H1 (cell line): ENCODE results near the gene TLE1. TPM values are rescaled to one million over a fixed set of nuclear protein-coding genes. Genes with fewer than 3 reads are reported as not detected.

Experiments used
- CTCF ChIA-PET: fragments of 300-600 bp; sonication (Branson Sonifier 250); formaldehyde crosslinking; loops from one replicate; lab custom pipeline; 2021; ENCODE audit not compliant: partially characterized antibody; lab: Charles Lee
- POLR2A ChIA-PET: fragments of 300-600 bp; sonication (Branson Sonifier 250); formaldehyde crosslinking; loops from one replicate; lab custom pipeline; 2021; ENCODE audit warnings: inconsistent platforms; ENCODE audit not compliant: partially characterized antibody; lab: Charles Lee
- DNase-seq, 2 experiments: peaks; one replicate each; pipeline versions ENCODE4 v3.0.0 to v3.0.0-alpha.2; 2010 to 2022; ENCODE audit warnings: low spot score in 2 of 2, low read depth in 1 of 2, mixed read lengths in 1 of 2
- FAIRE-seq: peaks from 2 replicates; lab custom pipeline; 2011; peaks lifted over from hg19 to GRCh38; lab: Jason Lieb, UNC
- H2AFZ ChIP-seq: 2 replicates; pipeline ENCODE4 v1.8.1; 2012; ENCODE audit warnings: low read length, inconsistent platforms
- H2AK5ac ChIP-seq: 2 replicates; pipeline ENCODE4 v1.6.1; 2013; ENCODE audit warnings: low read depth, low read length
- H2BK120ac ChIP-seq: replicated peaks from 2 replicates; pipeline ENCODE3; 2013; ENCODE audit warnings: low read depth, low read length, inconsistent platforms
- H2BK12ac ChIP-seq: 2 replicates; pipeline ENCODE4 v1.6.1; 2013; ENCODE audit warnings: low read depth, low read length
- H2BK15ac ChIP-seq: 2 replicates; pipeline ENCODE4 v1.6.1; 2013; ENCODE audit warnings: low read length
- H2BK20ac ChIP-seq: 2 replicates; pipeline ENCODE4 v1.6.1; 2013; ENCODE audit warnings: low read length
- H2BK5ac ChIP-seq: 2 replicates; pipeline ENCODE4 v1.6.1; 2013; ENCODE audit warnings: low read depth, low read length
- H3K14ac ChIP-seq: 2 replicates; pipeline ENCODE4 v1.6.1; 2013; ENCODE audit warnings: inconsistent platforms; ENCODE audit not compliant: insufficient read length
- H3K18ac ChIP-seq: 2 replicates; pipeline ENCODE4 v1.6.1; 2013; ENCODE audit warnings: low read length; ENCODE audit errors: extremely low read depth
- H3K23ac ChIP-seq: 2 replicates; pipeline ENCODE4 v1.6.1; 2013; ENCODE audit warnings: inconsistent platforms; ENCODE audit not compliant: insufficient read length
- H3K23me2 ChIP-seq: 2 replicates; pipeline ENCODE4 v1.6.1; 2013; ENCODE audit warnings: low read depth, low read length
- H3K27ac ChIP-seq: 2 replicates; pipeline ENCODE4 v1.6.1; 2011; ENCODE audit warnings: low read depth, low read length, inconsistent platforms
- H3K27me3 ChIP-seq, 4 experiments: replicated peaks in 1 of 4; 1 replicate in 1 of 4; 2 replicates in 3 of 4; pipeline versions ENCODE4 v1.6.1 to v1.8.1; 2011 to 2013; ENCODE audit warnings: low read length in 3 of 4, mild to moderate bottlenecking in 3 of 4, inconsistent platforms in 2 of 4, mixed read lengths in 2 of 4, moderate library complexity in 1 of 4; ENCODE audit not compliant: control insufficient read depth in 3 of 4, insufficient read depth in 3 of 4; ENCODE audit errors: extremely low read depth in 1 of 4
- H3K36me3 ChIP-seq, 4 experiments: 2 replicates each; pipeline versions ENCODE4 v1.6.1 to v1.8.1; 2011 to 2013; ENCODE audit warnings: mild to moderate bottlenecking in 4 of 4, low read length in 3 of 4, moderate library complexity in 2 of 4, control low read depth in 1 of 4, inconsistent platforms in 1 of 4; ENCODE audit not compliant: insufficient read depth in 4 of 4, control insufficient read depth in 2 of 4
- H3K4ac ChIP-seq: replicated peaks from 2 replicates; pipeline ENCODE3; 2013; ENCODE audit warnings: low read length, low read depth, mixed read lengths, inconsistent platforms; ENCODE audit not compliant: insufficient read length
- H3K4me1 ChIP-seq, 4 experiments: replicated peaks in 1 of 4; 1 replicate in 1 of 4; 2 replicates in 3 of 4; pipeline versions ENCODE4 v1.6.1 to v1.8.1; 2011 to 2013; ENCODE audit warnings: low read length in 3 of 4, inconsistent platforms in 2 of 4, mixed read lengths in 1 of 4; ENCODE audit not compliant: insufficient read depth in 4 of 4, control insufficient read depth in 3 of 4
- H3K4me2 ChIP-seq, 2 experiments: 2 replicates each; pipeline versions ENCODE4 v1.6.1 to v1.8.1; 2011 to 2013; ENCODE audit warnings: low read depth in 2 of 2, low read length in 2 of 2, control low read depth in 1 of 2, inconsistent platforms in 1 of 2, mild to moderate bottlenecking in 1 of 2; ENCODE audit not compliant: insufficient read depth in 1 of 2
- H3K4me3 ChIP-seq, 4 experiments: fragments of 200-600, 300-600 bp in 1 of 4; sonication (generic), shearing (Covaris generic), sonication (Bioruptor Twin) in 1 of 4; 2 replicates each; pipeline versions ENCODE4 v1.5.1 to v1.8.1; 2011 to 2016; ENCODE audit warnings: low read length in 4 of 4, low read depth in 3 of 4, control low read depth in 2 of 4, inconsistent platforms in 2 of 4, mild to moderate bottlenecking in 2 of 4, mixed read lengths in 1 of 4, moderate library complexity in 1 of 4; ENCODE audit not compliant: insufficient read depth in 2 of 4; ENCODE audit errors: extremely low read depth in 1 of 4
- H3K56ac ChIP-seq: replicated peaks from 2 replicates; pipeline ENCODE3; 2013; ENCODE audit warnings: low read depth, mild to moderate bottlenecking, mixed read lengths, low read length, inconsistent platforms; ENCODE audit not compliant: insufficient read length
- H3K79me1 ChIP-seq: 2 replicates; pipeline ENCODE4 v1.6.1; 2013; ENCODE audit warnings: low read depth, low read length, control low read depth
- H3K79me2 ChIP-seq, 2 experiments: 2 replicates each; pipeline versions ENCODE4 v1.6.1 to v1.8.1; 2012 to 2013; ENCODE audit warnings: low read length in 2 of 2, mild to moderate bottlenecking in 2 of 2, inconsistent platforms in 1 of 2; ENCODE audit not compliant: insufficient read depth in 2 of 2, control insufficient read depth in 1 of 2
- H3K9ac ChIP-seq, 4 experiments: replicated peaks in 1 of 4; 1 replicate in 1 of 4; 2 replicates in 3 of 4; pipeline versions ENCODE4 v1.6.1 to v1.8.1; 2011 to 2013; ENCODE audit warnings: low read depth in 3 of 4, low read length in 3 of 4, control low read depth in 2 of 4, mild to moderate bottlenecking in 2 of 4, moderate library complexity in 2 of 4, inconsistent platforms in 1 of 4; ENCODE audit errors: extremely low read depth in 1 of 4
- H3K9me3 ChIP-seq, 2 experiments: 2 replicates each; pipeline versions ENCODE4 v1.6.1 to v1.8.1; 2012 to 2013; ENCODE audit warnings: mild to moderate bottlenecking in 2 of 2, moderate library complexity in 2 of 2, control low read depth in 1 of 2, inconsistent platforms in 1 of 2, low read depth in 1 of 2, low read length in 1 of 2, mixed read lengths in 1 of 2; ENCODE audit not compliant: insufficient read depth in 2 of 2
- H4K20me1 ChIP-seq, 2 experiments: replicated peaks in 1 of 2; 2 replicates each; pipeline versions ENCODE3 to v1.8.1; 2011 to 2013; ENCODE audit warnings: inconsistent platforms in 2 of 2, low read length in 2 of 2, mild to moderate bottlenecking in 1 of 2; ENCODE audit not compliant: insufficient read depth in 2 of 2, control insufficient read depth in 1 of 2
- H4K5ac ChIP-seq: 2 replicates; pipeline ENCODE4 v1.6.1; 2013; ENCODE audit warnings: low read length, low read depth, mixed read lengths, inconsistent platforms; ENCODE audit not compliant: insufficient read length
- H4K8ac ChIP-seq: 2 replicates; pipeline ENCODE4 v1.8.0; 2013; ENCODE audit warnings: mild to moderate bottlenecking, moderate library complexity, low read length, inconsistent platforms; ENCODE audit not compliant: insufficient read depth; ENCODE audit errors: extremely low read depth
- H4K91ac ChIP-seq: replicated peaks from 2 replicates; pipeline ENCODE3; 2013; ENCODE audit warnings: low read length, mixed read lengths, inconsistent platforms; ENCODE audit not compliant: insufficient read length
- ASH2L ChIP-seq: fragments of 200-600, 300-600 bp; sonication (generic); IDR thresholded peaks from one replicate; pipeline ENCODE4 v1.7.1; 2017; ENCODE audit warnings: low read length
- BACH1 ChIP-seq: IDR thresholded peaks from 2 replicates; pipeline ENCODE4 v1.6.1; 2012; ENCODE audit warnings: low read length, improper control_type of control experiment
- CTBP2 ChIP-seq: IDR thresholded peaks from 2 replicates; pipeline ENCODE4 v1.7.0; 2011; ENCODE audit warnings: borderline replicate concordance, mild to moderate bottlenecking, moderate library complexity, mixed read lengths, low read length; ENCODE audit not compliant: insufficient read depth, insufficient read length
- EGR1 ChIP-seq: IDR thresholded peaks from 2 replicates; pipeline ENCODE4 v1.6.1; 2011; ENCODE audit warnings: low read depth, low read length, borderline replicate concordance
- GABPA ChIP-seq: IDR thresholded peaks from 2 replicates; pipeline ENCODE4 v1.6.1; 2011; ENCODE audit warnings: mild to moderate bottlenecking, low read length, moderate library complexity, borderline replicate concordance; ENCODE audit not compliant: insufficient read depth
- POLR2AphosphoS5 ChIP-seq: IDR thresholded peaks from 2 replicates; pipeline ENCODE4 v1.6.1; 2011; ENCODE audit warnings: low read depth, low read length
- SIRT6 ChIP-seq: IDR thresholded peaks from one replicate; pipeline ENCODE4 v1.7.1; 2012; ENCODE audit warnings: low read length, inconsistent platforms
- USF2 ChIP-seq: IDR thresholded peaks from 2 replicates; pipeline ENCODE4 v1.6.1; 2011; ENCODE audit warnings: low read length, improper control_type of control experiment
- WGBS, 2 experiments: shearing (Covaris generic) in 1 of 2; methylation state at CpG; one replicate each; pipeline versions ENCODE4 v1.1.6 to v1.1.7; 2013 to 2015; ENCODE audit warnings: low lambda C conversion rate in 2 of 2, mixed read lengths in 2 of 2, inconsistent platforms in 1 of 2, low coverage in 1 of 2, missing lambda C conversion rate in 1 of 2; ENCODE audit not compliant: insufficient replicate concordance in 2 of 2, insufficient coverage in 1 of 2, insufficient read length in 1 of 2; ENCODE audit errors: extremely low coverage in 1 of 2, missing lambda C conversion rate in 1 of 2; 5-methylcytosine and 5-hydroxymethylcytosine counted together
- polyA plus RNA-seq, 7 experiments: library from polyadenylated mRNA; depleted of rRNA in 3 of 7; stranded (reverse) in 5 of 7; unstranded in 2 of 7; fragments of >200 nt in 5 of 7; fragments of 200-250 nt in 2 of 7; gene quantifications; 1 replicate in 5 of 7; 2 replicates in 1 of 7; 4 replicates in 1 of 7; pipeline versions ENCODE4 v1.2.1 to v1.2.3, GENCODE V29; 2011 to 2013; ENCODE audit warnings: missing spikeins in 2 of 7, mixed read lengths in 2 of 7
- total RNA-seq: library from RNA; stranded (reverse); fragmentation: NEBNext Ultra II Directional; extraction: Animal tissue kit (Norgen Biotek cat#: 25700); gene quantifications from 2 replicates; pipeline ENCODE4 v1.2.1, GENCODE V29; 2021

TLE1 gene
- total and polyA plus RNA-seq, 2 of the 8 experiments (the other 6 are each of a cell fraction or from before 2014, with no cell fraction given): 81.8 to 91.6 TPM

GRCh38 chr9:81631218-81631745 is 58.1 kb downstream of the TLE1 start:
- no peak overlapping the region for H3K4ac ChIP-seq
- H3K18ac ChIP-seq: no peak overlapping the region
- no peak overlapping the region for H3K14ac ChIP-seq
- H2AK5ac ChIP-seq: no peak overlapping the region
- H2BK15ac ChIP-seq: no peak overlapping the region
- ChIA-PET POLR2A (no interaction called here), CTCF (no interaction called here)
- H4K5ac ChIP-seq: no peak overlapping the region
- peaks cover 7% of the 10 kb centered on the region for H3K79me1 ChIP-seq
- no peak overlapping the region for H2BK120ac ChIP-seq
- no peaks in the 10 kb centered on the region for H3K9me3 ChIP-seq
- no peaks in the 10 kb centered on the region for H3K23me2 ChIP-seq
- no peak overlapping the region for H2BK12ac ChIP-seq
- H3K79me2 ChIP-seq: peaks cover 0 to 43% of the 10 kb centered on the region in 2 experiments; a peak in 2 of 4 replicates
- H2BK20ac ChIP-seq: no peak overlapping the region
- no peak overlapping the region for H4K8ac ChIP-seq
- no peak overlapping the region for H2BK5ac ChIP-seq
- H3K9ac ChIP-seq: no peak overlapping the region
- H3K27ac ChIP-seq: no peak overlapping the region
- no peak overlapping the region for H3K4me2 ChIP-seq
- peaks cover 4 to 31% (median 11%) of the 10 kb centered on the region in 4 experiments; a peak in 7 of 8 replicates for H3K36me3 ChIP-seq
- no peak overlapping the region for H3K4me3 ChIP-seq
- 91% methylated on average over 7 of the region's 7 CpGs; no CpG with 5 or more reads in 1 of the 2 experiments for WGBS, 2 experiments
- peaks cover 4 to 7% of the 10 kb centered on the region in 2 experiments for H4K20me1 ChIP-seq
- DNase-seq (no peak), FAIRE-seq (no peak)
- H3K23ac ChIP-seq: no peak overlapping the region
- peaks cover 0 to 12% (median 3%) of the 10 kb centered on the region in 4 experiments; a peak in 4 of 7 replicates for H3K4me1 ChIP-seq
- no peaks in the 10 kb centered on the region for H3K27me3 ChIP-seq
- no peak overlapping the region for H2AFZ ChIP-seq
- H3K56ac ChIP-seq: no peak overlapping the region
- no peak overlapping the region for H4K91ac ChIP-seq
- no peak for TF ChIP-seq BACH1
- TF ChIP-seq EGR1: no peak
- TF ChIP-seq POLR2AphosphoS5: no peak
- TF ChIP-seq ASH2L: no peak
- TF ChIP-seq CTBP2: no peak
- no peak for TF ChIP-seq USF2
- TF ChIP-seq GABPA: no peak
- TF ChIP-seq SIRT6: no peak
